Suprapubic skin (tissue), 4 donors: ENCODE measurements around the gene SLC6A19. TPM values are rescaled to one million over a fixed set of nuclear protein-coding genes. Genes with fewer than 3 reads are reported as not detected.

Experiments
- DNase-seq, 2 donors: peaks; one replicate each; pipeline ENCODE4 v3.0.0-alpha.2; 2019; ENCODE audit warnings: low spot score in 2 of 2
- H3K27ac ChIP-seq: fragments of 200-600 bp; sonication (generic); one replicate; pipeline ENCODE4 v1.5.1; 2019
- H3K27me3 ChIP-seq: fragments of 200-600 bp; sonication (generic); one replicate; pipeline ENCODE4 v1.5.1; 2019
- H3K36me3 ChIP-seq: fragments of 200-600 bp; sonication (generic); one replicate; pipeline ENCODE4 v1.5.1; 2019
- H3K4me1 ChIP-seq: fragments of 200-600 bp; sonication (generic); one replicate; pipeline ENCODE4 v1.5.1; 2019
- H3K4me3 ChIP-seq: fragments of 200-600 bp; sonication (generic); one replicate; pipeline ENCODE4 v1.5.1; 2019; ENCODE audit warnings: mild to moderate bottlenecking
- H3K9me3 ChIP-seq: fragments of 200-600 bp; sonication (generic); one replicate; pipeline ENCODE4 v1.5.1; 2019
- CTCF ChIP-seq, 2 donors: fragments of 200-600 bp in 1 of 2; fragments of 450-650 bp in 1 of 2; sonication (generic) in 1 of 2; IDR thresholded peaks; one replicate each; pipeline ENCODE4 v1.5.1; 2016 to 2019; ENCODE audit warnings: antibody characterized with exemption in 2 of 2, mild to moderate bottlenecking in 1 of 2, moderate library complexity in 1 of 2
- EP300 ChIP-seq: sonication (generic); formaldehyde crosslinking; IDR thresholded peaks from one replicate; pipeline ENCODE4 v1.6.1; 2017; ENCODE audit warnings: antibody characterized with exemption
- POLR2A ChIP-seq, 2 donors: fragments of 450-650 bp; IDR thresholded peaks; one replicate each; pipeline ENCODE4 v1.6.1; 2017; ENCODE audit warnings: antibody characterized with exemption in 2 of 2, mild to moderate bottlenecking in 2 of 2, moderate library complexity in 2 of 2
- POLR2AphosphoS5 ChIP-seq, 3 donors: sonication (generic); formaldehyde crosslinking; IDR thresholded peaks; one replicate each; pipeline ENCODE4 v1.6.1; 2017; ENCODE audit warnings: antibody characterized with exemption in 3 of 3
- WGBS: methylation state at CpG from one replicate; pipeline ENCODE4 v1.1.5; 2018; 5-methylcytosine and 5-hydroxymethylcytosine counted together
- total RNA-seq, 4 donors: library from RNA; depleted of rRNA; stranded (reverse); fragments of >200 nt; gene quantifications; one replicate each; pipeline ENCODE4 v1.1.0, GENCODE V29; 2016

SLC6A19 gene
- total RNA-seq, 4 donors from 2014 or later, result 0.23 TPM; not detected in 3

- Histone ChIP-seq H3K9me3 (no peaks in the 10 kb centered on the region), H3K36me3 (no peaks in the 10 kb centered on the region), H3K4me1 (no peaks in the 10 kb centered on the region), H3K4me3 (no peak overlapping the region), H3K27ac (no peak overlapping the region), H3K27me3 (peaks cover 37% of the 10 kb centered on the region)
- 77% methylated on average over 13 of the region's 27 CpGs for WGBS
- no peak for TF ChIP-seq POLR2AphosphoS5 (IDR thresholded peaks at IDR 0.05)
- DNase-seq, result no peak
Measured at GRCh38 chr5:1222621-1223277, 21.4 kb downstream of the SLC6A19 start.

- H3K9me3 ChIP-seq, result no peaks in the 10 kb centered on the region
- no peak for TF ChIP-seq EP300
- no peak for TF ChIP-seq POLR2AphosphoS5 (IDR thresholded peaks at IDR 0.05)
- no peak for TF ChIP-seq POLR2A (IDR thresholded peaks at IDR 0.05)
- no peak for TF ChIP-seq CTCF (IDR thresholded peaks at IDR 0.05)
- H3K27ac ChIP-seq, result no peak overlapping the region
- DNase-seq, result no peak
- no peak overlapping the region for H3K4me3 ChIP-seq
- WGBS, result 87% methylated on average over 6 of the region's 12 CpGs
- peaks cover 37% of the 10 kb centered on the region for H3K27me3 ChIP-seq
- H3K4me1 ChIP-seq, result no peaks in the 10 kb centered on the region
- no peaks in the 10 kb centered on the region for H3K36me3 ChIP-seq
Measured at GRCh38 chr5:1223278-1223670, 21.9 kb downstream of the SLC6A19 start.

- no peak overlapping the region for H3K27ac ChIP-seq
- 92% methylated on average over 8 of the region's 15 CpGs for WGBS
- peaks cover 42% of the 10 kb centered on the region for H3K27me3 ChIP-seq
- TF ChIP-seq POLR2AphosphoS5 (IDR thresholded peaks at IDR 0.05) (no peak), POLR2A (IDR thresholded peaks at IDR 0.05) (no peak), EP300 (no peak), CTCF (IDR thresholded peaks at IDR 0.05) (no peak)
- no peaks in the 10 kb centered on the region for H3K4me1 ChIP-seq
- no peaks in the 10 kb centered on the region for H3K36me3 ChIP-seq
- no peak for DNase-seq
- H3K9me3 ChIP-seq, result no peaks in the 10 kb centered on the region
- no peak overlapping the region for H3K4me3 ChIP-seq
Measured at GRCh38 chr5:1224631-1225030, 23.2 kb downstream of the SLC6A19 start.

GRCh38 chr5:1225081-1225480 is 23.7 kb downstream of the SLC6A19 start, which contains the start of gene SLC6A18:
SLC6A18 (plus strand) TSS chr5:1225381; CDS start chr5:1225478, 97 bp downstream.
- H3K27me3 ChIP-seq, result peaks cover 47% of the 10 kb centered on the region
- H3K9me3 ChIP-seq, result no peaks in the 10 kb centered on the region
- DNase-seq, result no peak
- H3K4me3 ChIP-seq, result no peak within 1 kb of the TSS
- TF ChIP-seq POLR2AphosphoS5 (IDR thresholded peaks at IDR 0.05) (no peak), EP300 (no peak), CTCF (IDR thresholded peaks at IDR 0.05) (no peak), POLR2A (IDR thresholded peaks at IDR 0.05) (no peak)
- WGBS, result 68% methylated on average over 11 of the region's 11 CpGs
- H3K36me3 ChIP-seq, result no peaks in the 10 kb centered on the region
- H3K4me1 ChIP-seq, result no peaks in the 10 kb centered on the region
- H3K27ac ChIP-seq, result no peak within 1 kb of the TSS

GRCh38 chr5:1226231-1226630 is 24.8 kb downstream of the SLC6A19 start:
- Histone ChIP-seq H3K27ac (no peak overlapping the region), H3K27me3 (peaks cover 58% of the 10 kb centered on the region)

More at GRCh38 chr5:1226231-1226630, 24.8 kb downstream of the SLC6A19 start:
- 78% methylated on average over 10 of the region's 12 CpGs for WGBS
- Histone ChIP-seq H3K4me3 (no peak overlapping the region), H3K36me3 (no peaks in the 10 kb centered on the region), H3K9me3 (no peaks in the 10 kb centered on the region), H3K4me1 (no peaks in the 10 kb centered on the region)
- TF ChIP-seq POLR2A (IDR thresholded peaks at IDR 0.05) (no peak), EP300 (no peak), CTCF (IDR thresholded peaks at IDR 0.05) (no peak), POLR2AphosphoS5 (IDR thresholded peaks at IDR 0.05) (no peak)
- DNase-seq, result no peak
